GM21529 (cell line): ENCODE results near the gene BRD1.

Experiments used
- ATAC-seq: cut with Tn5 transposase; IDR thresholded peaks from one replicate; pipeline ENCODE4 v1.9.1; 2021; ENCODE audit not compliant: unreplicated experiment

Gene BRD1

GRCh38 chr22:49734882-49735281 lies 92.8 kb downstream of the BRD1 start:
- ATAC-seq: no peak

DNA sequence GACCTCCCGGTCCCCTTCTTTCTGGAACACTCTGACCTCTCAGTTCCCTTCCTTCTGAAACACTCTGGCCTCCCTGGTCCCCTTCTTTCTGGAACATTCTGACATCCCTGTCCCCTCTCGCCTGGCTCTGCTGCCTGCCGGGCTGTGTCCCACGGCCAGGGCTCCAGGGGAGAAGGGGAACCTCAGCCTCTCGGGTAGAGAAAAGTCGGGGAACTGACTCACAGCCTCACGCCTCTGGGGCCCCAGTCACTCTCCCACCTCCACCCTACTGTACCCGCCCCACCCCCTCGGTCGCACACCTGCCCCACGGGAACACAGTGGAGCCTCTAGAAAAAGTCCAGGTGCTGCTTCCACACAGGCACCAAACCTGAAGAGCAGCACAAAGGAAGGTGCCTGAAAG lies 93.3 kb downstream of the BRD1 start:
- no peak for ATAC-seq

DNA sequence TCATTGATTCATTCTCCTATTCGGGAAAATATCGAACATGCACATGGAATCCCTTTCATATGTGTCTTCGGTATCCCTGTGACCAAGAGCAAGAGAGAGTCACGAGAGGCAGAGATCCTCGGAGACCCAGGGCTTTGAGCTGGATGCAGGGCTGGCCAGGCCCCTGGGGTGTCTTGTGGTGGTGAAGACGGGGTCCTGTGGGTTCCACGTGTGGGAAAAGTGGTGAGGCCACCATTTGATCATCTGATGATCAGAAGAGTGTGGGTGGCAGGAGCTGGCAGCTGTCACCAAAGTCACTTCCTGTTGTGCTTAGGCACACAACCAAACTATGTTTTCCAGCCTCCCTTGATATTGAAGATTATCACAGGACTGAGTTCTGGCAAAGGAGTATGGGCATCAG lies 94.0 kb downstream of the BRD1 start:
- ATAC-seq: no peak

DNA sequence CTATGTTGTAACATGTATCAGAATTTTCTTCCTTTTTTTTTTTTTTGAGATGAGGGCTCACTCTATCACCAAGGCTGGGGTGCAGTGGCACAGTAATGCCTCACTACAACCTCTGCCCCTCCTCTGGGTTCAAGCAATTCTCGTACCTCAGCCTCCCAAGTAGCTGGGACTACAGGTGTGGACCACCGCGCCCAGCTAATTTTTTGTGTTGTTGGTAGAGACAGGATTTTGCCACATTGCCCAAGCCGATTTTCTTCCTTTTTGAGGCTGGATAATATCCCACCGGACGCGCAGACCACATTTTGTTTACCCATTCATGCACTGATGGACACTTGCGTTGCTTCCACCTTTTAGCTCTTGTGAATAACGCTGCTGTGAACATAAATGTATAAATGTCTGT lies 97.0 kb downstream of the BRD1 start:
- no peak for ATAC-seq

GRCh38 chr22:49728570-49729271 lies 99.0 kb downstream of the BRD1 start:
- ATAC-seq: no peak

GRCh38 chr22:49727881-49728569 lies 99.6 kb downstream of the BRD1 start:
- ATAC-seq: no peak

DNA sequence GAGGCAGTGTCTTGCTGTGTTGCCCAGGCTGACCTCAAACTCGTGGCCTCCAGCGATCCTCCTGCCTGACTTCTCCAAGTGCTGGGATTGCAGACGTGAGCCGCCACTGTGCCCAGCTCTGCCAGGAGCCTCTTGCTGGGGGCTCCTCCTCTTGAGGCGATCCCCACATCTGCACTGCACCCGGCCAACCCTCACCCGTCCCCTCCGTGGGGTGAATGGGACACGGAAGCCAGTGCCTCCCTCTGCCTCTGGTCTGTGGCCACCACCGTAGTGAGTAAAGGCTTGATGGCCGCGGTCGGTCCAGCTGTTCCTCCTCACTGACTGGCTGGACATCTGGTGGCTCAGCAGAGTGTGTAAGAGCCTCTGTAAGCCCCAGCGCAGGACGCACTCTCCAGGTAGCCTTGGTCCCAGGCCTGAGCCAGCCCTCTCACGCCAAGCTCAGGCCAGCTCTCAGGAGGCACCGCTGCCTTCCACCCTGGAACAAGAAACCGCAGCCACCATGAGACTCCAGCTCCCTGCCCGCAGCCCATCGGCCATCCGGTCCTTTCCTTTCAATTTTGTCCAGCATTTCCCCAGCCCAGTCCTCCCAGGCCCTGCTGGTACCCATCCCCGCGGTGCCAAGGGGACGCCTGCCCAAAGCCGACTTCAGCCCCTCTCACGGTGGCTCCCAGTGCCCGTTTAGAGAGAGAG lies 100.3 kb downstream of the BRD1 start:
- no peak for ATAC-seq

- ATAC-seq: no peak
These were observed 101.0 kb downstream of the BRD1 start for GRCh38 chr22:49726701-49727101.

DNA sequence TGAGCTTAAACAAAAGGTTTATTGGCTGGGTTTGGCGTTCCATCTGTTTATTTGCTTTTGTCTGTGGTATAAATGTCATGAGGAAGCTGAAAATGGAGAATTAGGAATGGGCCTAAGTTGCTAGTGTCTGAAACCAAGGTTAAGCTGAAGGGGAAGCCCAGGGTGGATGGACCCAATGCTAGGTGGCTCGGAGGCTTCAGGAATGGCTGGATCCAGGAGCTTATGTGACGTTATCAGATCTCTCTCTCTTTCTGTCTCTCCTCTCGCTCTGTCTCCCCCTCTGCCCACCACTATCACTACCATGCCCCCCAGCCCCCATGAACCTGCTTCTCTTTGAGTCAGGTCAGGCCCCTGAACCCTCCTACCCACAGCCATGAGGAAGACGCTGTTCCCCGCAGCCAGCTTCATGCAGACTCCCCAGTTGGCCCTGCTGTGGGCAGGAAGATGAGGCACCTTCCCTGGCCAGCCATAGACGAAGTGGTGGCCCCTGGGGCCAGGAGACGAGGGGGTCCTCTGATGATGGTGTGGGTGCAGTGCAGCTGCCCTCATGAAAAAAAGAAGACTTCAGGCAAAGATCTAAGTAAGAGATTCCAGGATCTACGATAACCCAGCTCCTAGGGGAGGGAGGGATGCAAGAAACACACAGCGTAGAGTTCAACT lies 101.5 kb downstream of the BRD1 start:
- no peak for ATAC-seq

DNA sequence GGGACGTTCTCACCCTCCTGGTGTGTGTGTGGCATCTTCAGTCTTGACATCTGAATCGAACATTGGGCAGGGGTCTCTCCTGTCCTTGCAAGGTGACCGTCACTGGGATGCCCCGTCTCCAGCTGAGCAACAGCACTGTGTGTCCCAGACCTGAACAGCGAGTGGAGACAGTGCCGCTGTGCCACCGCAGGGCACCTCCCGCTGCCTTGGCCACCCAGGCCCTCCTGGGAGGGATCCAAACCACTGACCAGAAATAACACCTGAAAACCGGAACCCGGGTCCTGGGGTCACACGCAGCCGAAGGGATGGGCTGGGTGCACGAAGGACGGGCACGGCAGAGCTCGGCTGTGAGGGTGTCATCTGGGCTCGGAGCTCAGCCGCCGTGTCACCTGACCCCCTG lies 102.2 kb downstream of the BRD1 start:
- ATAC-seq: no peak

DNA sequence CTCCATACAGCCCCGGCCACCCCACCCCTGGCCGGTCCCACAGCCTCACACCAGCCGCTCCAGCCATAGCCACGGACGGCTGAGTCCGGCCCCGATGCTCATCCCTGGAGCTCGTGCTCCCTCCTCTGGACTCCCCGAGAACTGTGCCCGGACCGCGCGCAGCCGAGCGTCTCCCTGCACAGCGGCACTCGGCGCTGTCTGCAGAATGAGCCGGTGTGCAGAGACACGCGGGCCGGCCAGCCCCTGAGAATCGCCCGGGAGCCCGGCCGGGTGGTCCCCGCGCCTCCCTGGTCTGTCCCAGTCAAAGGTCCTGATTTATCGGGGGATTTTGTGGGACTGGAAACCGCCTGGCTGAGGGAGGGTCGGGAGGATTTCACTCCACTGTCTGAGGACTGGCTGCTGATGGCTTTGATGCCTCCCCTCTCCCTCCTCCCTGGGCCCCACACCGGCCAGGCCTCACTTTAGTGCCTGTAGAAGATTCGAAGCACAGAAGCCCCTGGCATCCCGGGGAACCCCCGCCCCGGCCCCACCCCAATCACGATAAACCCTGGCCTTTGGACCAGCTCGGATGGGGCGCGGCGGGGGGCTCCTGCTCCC lies 102.7 kb downstream of the BRD1 start:
- ATAC-seq: no peak

- no peak for ATAC-seq
These were observed 103.4 kb downstream of the BRD1 start for GRCh38 chr22:49724030-49724892.

DNA sequence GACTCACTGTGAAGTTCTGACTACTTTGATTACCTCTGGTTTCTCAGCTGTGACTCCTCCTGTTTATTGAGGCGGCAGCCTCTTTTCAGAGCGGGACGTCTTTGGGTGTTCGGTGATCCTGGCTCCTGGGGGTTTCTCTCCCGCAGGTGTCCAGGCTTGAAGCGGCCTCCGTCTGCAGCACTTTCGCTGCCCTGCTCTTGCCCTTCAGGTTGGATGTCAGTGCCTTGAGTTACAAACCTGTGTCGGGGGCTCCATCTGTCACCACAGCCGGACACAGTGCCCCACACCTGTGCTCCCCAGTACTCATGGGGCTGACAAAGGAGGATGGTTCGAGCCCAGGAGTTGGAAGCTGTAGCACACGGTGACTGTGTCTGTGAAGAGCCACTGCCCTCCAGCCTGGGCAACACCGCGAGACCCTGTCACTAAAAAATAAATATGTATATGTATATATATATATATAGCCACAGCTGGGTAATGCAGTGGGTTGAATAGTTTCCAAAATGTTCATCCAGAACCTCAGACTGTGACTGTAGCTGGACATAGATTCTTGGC lies 104.1 kb downstream of the BRD1 start:
- no peak for ATAC-seq
